BLaER1 treated with 17β-estradiol and CSF1 and Interleukin-3, amounts not matched to agents 10 nM and 100 nM (cell line): Measurements from ENCODE around the gene POP4.
"Not testable (repeated sequence)": the region's sequence is repeated elsewhere in the genome, so short reads cannot be mapped to it uniquely, and the experiment has no call there.

Source experiments
- H3K27ac ChIP-seq, 11 experiments: shearing (Covaris generic); formaldehyde crosslinking; 2 replicates each; pipeline ENCODE4 v1.8.1; 2022
- H3K27me3 ChIP-seq, 11 experiments: shearing (Covaris generic); formaldehyde crosslinking; 2 replicates each; pipeline ENCODE4 v1.8.1; 2022
- H3K36me3 ChIP-seq, 11 experiments: shearing (Covaris generic); formaldehyde crosslinking; 2 replicates each; pipeline ENCODE4 v1.8.1; 2022
- H3K4me1 ChIP-seq, 10 experiments: shearing (Covaris generic); formaldehyde crosslinking; 2 replicates each; pipeline ENCODE4 v1.8.1; 2022
- H3K4me2 ChIP-seq, 11 experiments: shearing (Covaris generic); formaldehyde crosslinking; 2 replicates each; pipeline ENCODE4 v1.8.1; 2022
- H3K4me3 ChIP-seq, 10 experiments: shearing (Covaris generic); formaldehyde crosslinking; 2 replicates each; pipeline ENCODE4 v1.8.1; 2022
- H3K9ac ChIP-seq, 11 experiments: shearing (Covaris generic); formaldehyde crosslinking; 2 replicates each; pipeline ENCODE4 v1.8.1; 2022
- H3K9me3 ChIP-seq, 11 experiments: shearing (Covaris generic); formaldehyde crosslinking; replicated peaks in 1 of 11; 2 replicates each; pipeline ENCODE4 v1.8.1; 2022
- H4K20me1 ChIP-seq, 11 experiments: shearing (Covaris generic); formaldehyde crosslinking; 2 replicates each; pipeline ENCODE4 v1.8.1; 2022
- Cebpa-rat ChIP-seq, 11 experiments: shearing (Covaris generic); IDR thresholded peaks; 2 replicates each; pipeline ENCODE4 v1.8.1; 2022

POP4 gene

GRCh38 chr19:29605653-29606419 lies at the start of gene POP4:
TSS of gene POP4 (plus strand) at chr19:29606283. CDS start at chr19:29606319, 36 bp downstream.
- Histone ChIP-seq H4K20me1 (peaks cover 0 to 4% (median 0%) of the 10 kb centered on the region in 11 experiments; a peak in 3 of 22 replicates), H3K27me3 (no peaks in the 10 kb centered on the region), H3K36me3 (peaks cover 7 to 23% (median 20%) of the 10 kb centered on the region in 11 experiments; a peak in 21 of 22 replicates), H3K27ac (peak within 1 kb of the TSS; percentile 90 to 96 (median 94)), H3K4me3 (peak within 1 kb of the TSS; percentile 76 to 96 (median 84)), H3K4me1 (peaks cover 21 to 33% (median 27%) of the 10 kb centered on the region in 10 experiments), H3K9ac (peak within 1 kb of the TSS; percentile 88 to 95 (median 92)), H3K4me2 (peak within 1 kb of the TSS; percentile 85 to 96 (median 89)), H3K9me3 (no peaks in the 10 kb centered on the region)
- no peak for TF ChIP-seq Cebpa-rat (IDR thresholded peaks at IDR 0.05)

- H3K4me1 ChIP-seq, H3K27ac ChIP-seq, H3K27me3 ChIP-seq, H3K9ac ChIP-seq, H3K36me3 ChIP-seq, H4K20me1 ChIP-seq, H3K4me2 ChIP-seq, H3K4me3 ChIP-seq: not testable (repeated sequence)
- H3K9me3 ChIP-seq, result peaks cover 37 to 58% (median 47%) of the 10 kb centered on the region in 11 experiments
These were observed 47.0 kb upstream of the POP4 start for GRCh38 chr19:29559110-29559509.

- no peaks in the 10 kb centered on the region for H3K36me3 ChIP-seq
- peaks cover 30 to 52% (median 41%) of the 10 kb centered on the region in 11 experiments for H3K9me3 ChIP-seq
- no peak overlapping the region for H3K4me3 ChIP-seq
- H3K27ac ChIP-seq, result no peak overlapping the region
- no peaks in the 10 kb centered on the region; a peak in 3 of 22 replicates for H4K20me1 ChIP-seq
- H3K27me3 ChIP-seq, result no peaks in the 10 kb centered on the region; a peak in 1 of 22 replicates
- no peak overlapping the region for H3K9ac ChIP-seq
- H3K4me1 ChIP-seq, result no peaks in the 10 kb centered on the region
- no peak overlapping the region for H3K4me2 ChIP-seq
- TF ChIP-seq Cebpa-rat (IDR thresholded peaks at IDR 0.05), result no peak
These were observed 46.3 kb upstream of the POP4 start for GRCh38 chr19:29559743-29560142.

GRCh38 chr19:29560313-29561075 lies 45.6 kb upstream of the POP4 start:
- no peaks in the 10 kb centered on the region; a peak in 3 of 22 replicates for H4K20me1 ChIP-seq
- H3K9me3 ChIP-seq, result peaks cover 24 to 49% (median 36%) of the 10 kb centered on the region in 11 experiments
- no peaks in the 10 kb centered on the region for H3K4me1 ChIP-seq
- H3K9ac ChIP-seq, result no peak overlapping the region
- H3K4me3 ChIP-seq, result no peak overlapping the region
- no peaks in the 10 kb centered on the region for H3K36me3 ChIP-seq
- no peak for TF ChIP-seq Cebpa-rat (IDR thresholded peaks at IDR 0.05)
- H3K4me2 ChIP-seq, result no peak overlapping the region
- H3K27ac ChIP-seq, result no peak overlapping the region
- H3K27me3 ChIP-seq, result no peaks in the 10 kb centered on the region; a peak in 1 of 22 replicates

GRCh38 chr19:29561601-29562000 lies 44.5 kb upstream of the POP4 start:
- TF ChIP-seq Cebpa-rat (IDR thresholded peaks at IDR 0.05), result no peak
- no peak overlapping the region for H3K4me2 ChIP-seq
- H3K4me3 ChIP-seq, result no peak overlapping the region
- no peak overlapping the region for H3K9ac ChIP-seq
- no peaks in the 10 kb centered on the region; a peak in 1 of 22 replicates for H3K27me3 ChIP-seq
- no peaks in the 10 kb centered on the region for H3K4me1 ChIP-seq
- peaks cover 24 to 38% (median 34%) of the 10 kb centered on the region in 11 experiments for H3K9me3 ChIP-seq
- H3K36me3 ChIP-seq, result no peaks in the 10 kb centered on the region
- no peaks in the 10 kb centered on the region; a peak in 3 of 22 replicates for H4K20me1 ChIP-seq
- no peak overlapping the region for H3K27ac ChIP-seq

- Histone ChIP-seq H3K9ac (no peak overlapping the region), H3K4me2 (no peak overlapping the region), H4K20me1 (no peaks in the 10 kb centered on the region; a peak in 3 of 22 replicates), H3K36me3 (no peaks in the 10 kb centered on the region), H3K27ac (no peak overlapping the region), H3K27me3 (no peaks in the 10 kb centered on the region; a peak in 1 of 22 replicates), H3K9me3 (peaks cover 24 to 31% (median 27%) of the 10 kb centered on the region in 11 experiments), H3K4me3 (no peak overlapping the region), H3K4me1 (no peaks in the 10 kb centered on the region)
- no peak for TF ChIP-seq Cebpa-rat (IDR thresholded peaks at IDR 0.05)
These were observed 43.5 kb upstream of the POP4 start for GRCh38 chr19:29562299-29563297.

- Histone ChIP-seq H3K4me1 (no peaks in the 10 kb centered on the region), H3K27me3 (no peaks in the 10 kb centered on the region; a peak in 1 of 22 replicates), H3K4me2 (no peak overlapping the region), H3K4me3 (no peak overlapping the region), H3K9me3 (peaks cover 15 to 21% (median 17%) of the 10 kb centered on the region in 11 experiments), H3K27ac (no peak overlapping the region), H4K20me1 (no peaks in the 10 kb centered on the region; a peak in 3 of 22 replicates), H3K9ac (no peak overlapping the region), H3K36me3 (no peaks in the 10 kb centered on the region)
- no peak for TF ChIP-seq Cebpa-rat (IDR thresholded peaks at IDR 0.05)
These were observed 42.5 kb upstream of the POP4 start for GRCh38 chr19:29563486-29564101.

GRCh38 chr19:29564574-29565005 lies 41.5 kb upstream of the POP4 start:
- Histone ChIP-seq H4K20me1 (no peaks in the 10 kb centered on the region; a peak in 3 of 22 replicates), H3K27me3 (no peaks in the 10 kb centered on the region; a peak in 1 of 22 replicates), H3K9ac (no peak overlapping the region), H3K4me2 (no peak overlapping the region), H3K36me3 (no peaks in the 10 kb centered on the region), H3K4me1 (no peaks in the 10 kb centered on the region), H3K9me3 (peaks cover 8 to 13% (median 9%) of the 10 kb centered on the region in 11 experiments), H3K4me3 (no peak overlapping the region), H3K27ac (no peak overlapping the region)
- no peak for TF ChIP-seq Cebpa-rat (IDR thresholded peaks at IDR 0.05)
